ENCODE data around the gene CFAP20DC. TPM values are rescaled to one million over a fixed set of nuclear protein-coding genes. Genes with fewer than 3 reads are reported as not detected.
"Not testable (repeated sequence)": the region's sequence is repeated elsewhere in the genome, so short reads cannot be mapped to it uniquely, and the experiment has no call there.

Gene CFAP20DC
- polyA plus RNA-seq, 1 experiment, result 0.81 TPM

GRCh38 chr3:58858126-58858525, 191.7 kb downstream of the CFAP20DC start:
- no peaks in the 10 kb centered on the region for H3K36me3 ChIP-seq (ENCODE audit: control insufficient read depth, insufficient read depth, low read length)
- no peaks in the 10 kb centered on the region for H3K27me3 ChIP-seq (ENCODE audit: control insufficient read depth, insufficient read depth, low read length)
- H3K4me3 ChIP-seq (ENCODE audit: low read depth, low read length), result no peak overlapping the region
- DNase-seq (ENCODE audit: low read depth), result no peak
- no peak for TF ChIP-seq CTCF (IDR thresholded peaks at IDR 0.05; ENCODE audit: insufficient read depth, low read depth, low read length)
- POLR2A ChIA-PET, result no interaction called here
- CTCF ChIA-PET, result no interaction called here

GRCh38 chr3:58857402-58857801, 192.4 kb downstream of the CFAP20DC start:
- no peak for DNase-seq (ENCODE audit: low read depth)

GRCh38 chr3:58848826-58849225, 201.0 kb downstream of the CFAP20DC start:
- H3K4me3 ChIP-seq (ENCODE audit: low read depth, low read length), result no peak overlapping the region
- no peaks in the 10 kb centered on the region for H3K36me3 ChIP-seq (ENCODE audit: control insufficient read depth, insufficient read depth, low read length)
- TF ChIP-seq CTCF (IDR thresholded peaks at IDR 0.05; ENCODE audit: insufficient read depth, low read depth, low read length), result no peak
- no peak for DNase-seq (ENCODE audit: low read depth)
- ChIA-PET CTCF (interaction anchor here (1.1 kb wide), 1 partner anchor 10 kb away, joined by 3 read pairs; no protein-coding TSS in a partner anchor), POLR2A (no interaction called here)
- H3K27me3 ChIP-seq (ENCODE audit: control insufficient read depth, insufficient read depth, low read length), result no peaks in the 10 kb centered on the region

More at GRCh38 chr3:58857402-58857801, 192.4 kb downstream of the CFAP20DC start:
- H3K4me3 ChIP-seq (ENCODE audit: low read depth, low read length), result no peak overlapping the region
- no peak for TF ChIP-seq CTCF (IDR thresholded peaks at IDR 0.05; ENCODE audit: insufficient read depth, low read depth, low read length)
- H3K27me3 ChIP-seq (ENCODE audit: control insufficient read depth, insufficient read depth, low read length), result no peaks in the 10 kb centered on the region
- POLR2A ChIA-PET, result no interaction called here
- CTCF ChIA-PET, result interaction anchor here (1.0 kb wide), 1 partner anchor 33 kb away, joined by 3 read pairs; no protein-coding TSS in a partner anchor
- no peaks in the 10 kb centered on the region for H3K36me3 ChIP-seq (ENCODE audit: control insufficient read depth, insufficient read depth, low read length)

GRCh38 chr3:58842050-58842747, 207.6 kb downstream of the CFAP20DC start:
- POLR2A ChIA-PET; H3K4me3 ChIP-seq (ENCODE audit: low read depth, low read length); H3K27me3 ChIP-seq (ENCODE audit: control insufficient read depth, insufficient read depth, low read length); DNase-seq (ENCODE audit: low read depth); H3K36me3 ChIP-seq (ENCODE audit: control insufficient read depth, insufficient read depth, low read length): not testable (repeated sequence)
- CTCF ChIA-PET, result interaction anchor here (1.6 kb wide), 1 partner anchor 18 kb away, joined by 3 read pairs; no protein-coding TSS in a partner anchor

- DNase-seq (ENCODE audit: low read depth), result no peak
Observed at GRCh38 chr3:58840949-58841348, 208.9 kb downstream of the CFAP20DC start.

More at GRCh38 chr3:58840949-58841348, 208.9 kb downstream of the CFAP20DC start:
- Histone ChIP-seq H3K4me3 (ENCODE audit: low read depth, low read length) (no peak overlapping the region), H3K36me3 (ENCODE audit: control insufficient read depth, insufficient read depth, low read length) (no peaks in the 10 kb centered on the region), H3K27me3 (ENCODE audit: control insufficient read depth, insufficient read depth, low read length) (no peaks in the 10 kb centered on the region)
- POLR2A ChIA-PET, result no interaction called here
- CTCF ChIA-PET, result interaction anchor here (1.2 to 1.6 kb wide), 2 partner anchors 16 to 18 kb away, joined by 3 read pairs; no protein-coding TSS in a partner anchor
- no peak for TF ChIP-seq CTCF (IDR thresholded peaks at IDR 0.05; ENCODE audit: insufficient read depth, low read depth, low read length)
